ENCODE measurements around the gene MED15.
"Not testable (repeated sequence)": the region's sequence is repeated elsewhere in the genome, so short reads cannot be mapped to it uniquely, and the experiment has no call there.

Gene MED15

DNA sequence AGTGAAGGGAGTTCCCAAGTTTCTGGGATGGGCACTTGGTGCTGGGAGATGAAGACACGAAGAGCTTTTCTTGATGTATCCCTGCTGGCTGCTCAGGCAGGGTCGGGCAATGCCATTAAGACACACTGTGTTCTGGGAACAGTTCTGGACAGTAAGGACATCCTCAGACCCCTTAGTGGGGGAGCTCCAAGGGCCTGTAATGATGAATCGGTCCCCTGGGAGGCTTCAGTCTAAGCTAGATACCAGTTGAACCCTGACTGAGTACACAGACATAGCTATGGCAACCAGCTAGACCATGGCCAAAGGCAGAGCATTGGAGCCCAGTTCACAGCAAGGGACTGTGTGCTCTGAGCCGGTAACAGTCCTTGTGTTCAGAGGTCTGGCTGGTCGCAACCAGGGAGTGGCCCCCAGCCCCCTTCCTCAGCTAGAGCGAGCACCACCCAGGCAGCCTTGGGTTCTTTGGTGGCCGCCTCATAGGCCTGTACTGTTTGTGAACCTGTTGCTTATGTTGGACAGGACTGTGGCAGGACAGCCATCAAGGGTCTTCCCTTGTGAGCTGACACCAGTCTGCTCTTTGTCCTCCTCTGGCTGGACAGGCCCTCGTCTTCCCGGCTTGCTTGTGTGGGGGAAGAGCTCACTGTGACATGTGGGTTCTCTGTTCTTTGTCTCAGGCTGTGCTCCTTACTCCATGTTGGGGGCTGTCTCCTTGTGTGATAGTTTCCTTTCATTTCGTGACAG, 25.0 kb downstream of the MED15 start:
- DNase-seq (ENCODE audit: low spot score), result no peak

DNA sequence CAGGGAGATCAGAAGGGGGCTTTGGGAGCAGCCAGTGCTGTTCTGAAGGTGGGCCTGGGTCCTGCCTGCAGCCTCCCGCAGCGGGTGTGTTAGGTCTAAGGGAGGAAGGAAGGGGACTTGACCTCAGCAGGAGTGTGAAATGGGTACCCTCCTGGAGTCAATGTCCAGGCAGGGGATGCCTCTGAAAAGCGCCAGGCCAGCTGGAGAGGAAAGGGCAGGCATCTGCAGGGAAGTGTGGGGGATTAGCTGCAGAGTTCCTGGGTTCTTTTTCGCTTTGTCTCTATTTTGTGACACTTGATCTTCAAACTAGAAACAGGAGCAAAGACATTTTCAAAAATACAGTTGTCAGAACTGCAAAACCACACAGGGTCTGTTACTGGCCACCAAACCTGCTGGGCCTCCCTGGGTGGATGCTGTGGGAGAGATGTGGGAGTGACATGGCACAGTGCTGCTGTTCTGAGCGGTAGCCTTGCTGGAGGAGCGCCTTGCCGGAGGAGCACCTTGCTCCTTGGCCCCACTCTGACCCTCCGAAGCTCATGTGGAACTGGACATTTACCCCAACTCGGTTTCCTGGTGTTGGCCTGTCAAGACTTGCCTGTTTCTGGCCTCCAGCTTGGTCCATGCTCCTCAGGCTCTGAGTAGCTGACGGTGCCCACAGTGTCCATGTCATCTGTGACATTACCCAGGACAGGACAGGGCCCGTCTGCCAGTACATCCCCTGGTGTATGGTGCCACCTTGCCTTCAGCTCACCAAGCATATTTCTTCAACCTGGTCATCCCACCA, 25.9 kb downstream of the MED15 start:
- DNase-seq (ENCODE audit: low spot score), result no peak

- DNase-seq (ENCODE audit: low spot score), result no peak
Observed at GRCh38 chr22:20533879-20534265, 26.5 kb downstream of the MED15 start.

DNA sequence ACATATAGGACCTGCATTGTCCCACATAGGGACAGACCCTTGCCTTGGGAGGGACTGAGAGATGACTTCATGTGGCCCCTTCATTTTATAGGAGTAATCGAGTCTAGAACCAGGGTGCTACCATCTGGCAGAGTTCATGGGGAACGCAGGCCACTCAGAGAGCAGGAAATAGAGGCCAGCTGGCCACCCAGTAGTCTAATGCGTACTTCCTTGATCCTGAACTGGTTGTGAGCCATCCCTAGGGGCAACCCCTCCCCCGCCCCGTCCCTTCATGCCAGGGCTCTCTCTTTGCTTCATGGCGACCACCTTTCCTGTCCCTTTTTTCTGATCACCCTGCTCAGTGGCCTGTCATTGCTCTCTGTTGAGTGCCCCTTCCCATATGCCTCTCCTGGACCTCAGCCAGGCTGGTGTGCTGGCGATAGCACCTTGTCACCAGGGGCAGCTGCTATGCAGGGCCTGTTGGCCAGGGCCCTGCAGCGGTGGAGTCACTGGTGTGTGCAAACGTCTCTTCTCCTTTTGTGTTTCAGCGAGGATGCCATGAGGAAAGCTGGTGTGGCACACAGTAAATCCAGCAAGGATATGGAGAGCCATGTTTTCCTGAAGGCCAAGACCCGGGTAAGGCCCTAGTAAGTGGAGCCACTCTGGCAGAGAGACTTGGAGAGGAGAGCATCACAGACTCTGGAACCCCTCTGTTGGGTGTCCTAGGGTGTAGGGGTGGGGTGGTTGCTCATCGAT, 29.3 kb downstream of the MED15 start:
- DNase-seq (ENCODE audit: low spot score), result no peak

DNA sequence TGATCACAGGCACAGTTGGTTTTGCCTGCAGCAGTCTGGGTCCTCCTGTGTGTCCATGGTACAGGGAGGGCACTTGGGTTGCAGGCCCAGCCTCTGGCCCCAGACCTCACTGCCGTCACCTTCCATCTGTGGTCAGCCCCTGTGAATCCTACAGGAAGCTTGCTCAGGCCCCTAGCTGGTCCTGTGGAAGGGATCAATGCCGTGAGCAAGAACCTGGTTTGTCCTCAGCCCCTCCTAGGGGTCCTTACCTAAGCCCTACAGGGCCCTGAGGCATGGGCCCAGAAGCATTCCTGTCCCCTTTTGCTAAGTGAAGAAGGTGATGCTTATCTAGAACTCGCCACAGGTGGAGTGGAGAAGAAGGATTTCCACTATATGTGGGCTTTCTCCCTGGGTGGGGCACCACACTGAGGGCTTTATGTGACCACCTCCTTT, 29.9 kb downstream of the MED15 start:
- DNase-seq (ENCODE audit: low spot score), result no peak

DNA sequence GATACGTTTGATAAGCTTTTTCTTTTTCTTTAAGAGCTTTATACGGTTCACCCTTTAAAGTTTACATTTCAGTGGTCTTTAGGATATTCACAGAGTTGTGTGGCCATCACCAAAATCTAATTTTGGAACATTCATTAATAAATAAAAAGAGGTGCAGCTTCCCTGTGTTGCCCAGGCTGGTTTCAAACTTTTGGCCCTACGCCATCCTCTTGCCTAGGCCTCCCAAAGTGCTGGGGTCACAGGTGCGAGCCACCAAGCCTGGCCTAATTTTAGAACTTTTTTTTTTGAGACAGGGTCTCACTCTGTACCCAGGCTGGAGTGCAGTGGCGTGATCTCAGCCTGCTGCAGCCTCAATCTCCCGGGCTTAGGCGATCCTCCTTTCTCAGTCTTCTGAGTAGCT, 30.6 kb downstream of the MED15 start:
- DNase-seq (ENCODE audit: low spot score), result no peak

- not testable (repeated sequence) for DNase-seq (ENCODE audit: low spot score)
Observed at GRCh38 chr22:20538875-20539274, 31.5 kb downstream of the MED15 start.

DNA sequence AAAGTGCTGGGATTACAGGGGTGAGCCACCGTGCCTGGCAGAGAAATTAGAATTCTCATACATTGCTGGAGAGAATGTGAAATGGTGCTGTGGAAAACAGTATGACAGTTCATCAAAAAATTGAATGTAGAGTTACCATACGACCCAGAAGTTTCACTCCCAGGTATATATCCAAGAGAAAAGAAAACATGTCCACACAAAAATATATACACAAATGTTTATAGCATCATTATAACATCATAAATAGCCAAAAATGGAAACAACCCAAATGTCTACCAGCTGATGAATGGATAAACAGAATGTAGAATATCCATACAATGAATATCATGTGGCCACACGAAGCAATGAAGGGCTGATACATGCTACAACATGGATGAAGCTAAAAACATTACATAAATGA, 34.6 kb downstream of the MED15 start:
- no peak for DNase-seq (ENCODE audit: low spot score)

GRCh38 chr22:20542736-20543135, 35.3 kb downstream of the MED15 start:
- DNase-seq (ENCODE audit: low spot score), result no peak

DNA sequence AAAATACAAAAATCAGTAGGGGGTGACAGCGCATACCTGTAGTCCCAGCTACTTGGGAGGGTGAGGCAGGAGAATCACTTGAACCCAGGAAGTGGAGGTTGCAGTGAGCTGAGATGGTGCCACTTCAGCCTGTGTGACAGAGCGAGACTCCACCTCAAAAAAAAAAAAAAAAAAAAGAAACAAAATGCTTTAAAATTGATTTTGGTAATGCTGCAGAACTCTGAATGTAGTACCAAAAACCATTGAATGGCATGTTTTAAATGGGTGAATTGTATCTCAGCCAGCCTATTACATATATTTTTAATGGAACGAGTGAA, 37.9 kb downstream of the MED15 start:
- not testable (repeated sequence) for DNase-seq (ENCODE audit: low spot score)

- DNase-seq (ENCODE audit: low spot score), result no peak
Observed at GRCh38 chr22:20545681-20546521, 38.5 kb downstream of the MED15 start.

DNA sequence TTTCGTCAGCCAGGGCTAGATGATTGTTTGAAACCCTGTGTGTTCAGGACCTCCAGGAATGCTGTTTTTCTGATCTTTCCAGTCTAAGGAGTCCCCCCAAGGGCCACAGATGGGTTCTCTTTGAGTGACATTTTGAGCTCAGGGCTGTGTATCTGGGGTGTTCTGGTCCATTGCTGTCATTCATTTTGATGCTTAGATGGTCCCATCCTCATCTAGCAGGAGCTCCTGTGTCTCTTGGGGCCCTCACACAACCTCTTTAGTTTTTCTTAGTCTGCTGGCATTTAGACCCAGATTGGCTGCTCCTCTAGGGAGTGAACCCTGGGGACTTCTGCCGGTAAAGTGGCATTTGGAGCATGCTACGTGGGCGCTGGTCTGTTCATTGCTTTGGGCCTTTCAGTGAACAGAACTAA, 39.1 kb downstream of the MED15 start:
- DNase-seq (ENCODE audit: low spot score), result no peak

- no peak for DNase-seq (ENCODE audit: low spot score)
Observed at GRCh38 chr22:20547029-20547428, 39.6 kb downstream of the MED15 start.

- no peak for DNase-seq (ENCODE audit: low spot score)
Observed at GRCh38 chr22:20548806-20549205, 41.4 kb downstream of the MED15 start.

DNA sequence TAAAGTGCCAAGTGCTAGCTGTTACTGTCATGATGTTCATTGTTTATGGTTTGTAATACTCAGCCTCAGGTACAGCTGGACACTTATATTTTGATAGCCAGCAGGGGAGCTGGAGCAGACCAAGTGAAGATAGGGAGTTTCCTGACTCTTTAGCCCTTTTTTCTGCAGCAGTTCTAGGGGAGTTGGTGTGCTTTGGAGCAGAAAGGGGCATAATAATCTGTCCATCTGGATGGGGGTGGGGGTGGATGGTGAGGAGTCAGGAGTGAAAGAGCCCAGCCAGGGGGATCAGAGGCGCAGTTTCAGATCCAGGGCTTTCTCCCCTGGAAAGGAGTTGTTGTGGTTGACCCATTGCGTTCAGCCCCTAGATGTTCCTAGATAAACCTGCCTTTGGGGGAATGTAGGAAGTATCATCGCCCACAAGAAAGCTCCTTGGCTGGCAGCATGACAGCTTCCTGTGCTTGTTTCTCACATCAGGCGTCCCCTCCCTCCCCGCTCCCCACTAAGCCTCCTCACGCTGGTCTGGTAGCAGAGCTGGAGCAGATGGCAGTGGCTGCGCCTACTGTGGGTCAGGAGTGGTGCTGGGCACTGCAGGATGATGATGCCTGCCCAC, 41.9 kb downstream of the MED15 start:
- no peak for DNase-seq (ENCODE audit: low spot score)

DNA sequence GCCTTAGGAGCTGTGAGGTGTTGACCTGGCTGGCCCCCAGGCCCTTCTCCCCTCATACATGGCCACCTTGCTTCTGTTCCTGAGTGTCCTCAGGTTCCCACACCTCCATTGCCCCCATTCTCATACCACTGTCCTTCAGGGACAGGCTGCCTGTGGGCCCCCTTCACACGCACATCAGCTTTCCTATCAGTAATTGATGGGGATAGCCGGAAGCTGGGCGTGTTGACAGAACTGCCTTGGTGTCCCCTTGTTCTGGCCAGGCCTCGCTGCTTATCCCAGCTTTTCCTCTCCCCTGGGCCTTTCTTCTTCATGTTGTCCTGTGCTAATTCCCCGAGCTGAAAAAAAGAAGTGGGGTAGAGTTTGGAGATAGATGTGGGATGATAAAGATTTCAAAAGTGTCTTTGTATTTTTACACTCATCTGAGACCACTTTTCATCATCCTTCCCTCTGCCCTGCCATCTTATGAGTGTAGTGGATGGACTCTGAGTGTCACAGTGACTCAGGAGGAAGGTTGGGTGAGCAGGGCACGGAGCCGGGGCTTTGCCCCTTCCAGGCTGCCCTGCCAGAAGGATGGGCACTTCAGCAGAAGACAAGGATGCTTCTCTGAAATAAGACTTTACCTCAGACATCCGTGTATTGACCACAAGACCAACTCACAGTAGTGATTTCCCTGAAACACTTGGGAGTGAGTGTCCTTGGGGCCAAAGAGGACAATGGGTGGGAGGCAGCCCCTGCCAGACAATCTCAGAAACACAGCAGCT, 42.8 kb downstream of the MED15 start:
- DNase-seq (ENCODE audit: low spot score), result no peak

DNA sequence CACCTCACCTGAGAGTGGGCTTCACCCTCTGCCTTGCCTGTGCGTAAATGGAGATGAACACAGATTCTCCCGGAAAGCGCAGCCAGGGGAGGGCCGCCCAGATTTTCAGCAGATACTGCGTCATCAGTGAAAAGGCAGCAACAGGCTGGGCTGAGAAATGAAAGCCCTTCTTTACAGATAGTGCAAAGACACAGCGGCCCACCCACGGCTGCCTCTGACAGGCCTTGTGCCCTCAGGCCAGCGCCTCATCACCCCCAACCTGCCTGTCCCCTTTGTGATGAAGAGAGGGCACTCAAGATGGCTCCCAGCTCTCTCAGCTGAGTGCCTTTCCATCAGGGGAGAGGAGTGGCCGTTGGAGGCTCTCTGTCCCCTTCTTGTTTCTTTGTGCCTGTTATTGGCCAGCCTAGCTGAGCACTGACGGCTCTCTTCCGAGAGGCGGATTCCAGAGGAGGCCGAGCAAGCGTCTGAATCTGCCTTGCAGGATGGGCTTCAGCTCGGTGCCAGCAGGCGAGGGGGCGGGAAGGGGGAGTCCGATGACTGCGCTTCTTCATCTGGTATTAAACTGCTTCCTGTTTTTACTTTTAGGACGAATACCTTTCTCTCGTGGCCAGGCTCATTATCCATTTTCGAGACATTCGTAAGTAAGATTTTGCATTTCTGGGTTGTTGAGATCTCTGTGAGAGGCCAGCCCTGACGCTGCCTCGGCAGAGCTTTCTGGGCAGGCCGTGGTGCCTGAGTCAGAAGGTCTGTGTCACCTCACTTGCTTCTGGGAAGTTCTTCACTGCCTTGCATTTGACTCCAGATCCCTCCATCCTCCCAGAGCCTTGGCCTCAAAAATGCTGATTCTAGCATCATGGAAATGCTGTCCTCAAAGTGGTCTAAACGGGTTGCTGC, 43.7 kb downstream of the MED15 start:
- DNase-seq (ENCODE audit: low spot score), result peak; percentile 78

GRCh38 chr22:20551805-20552442, 44.5 kb downstream of the MED15 start:
- DNase-seq (ENCODE audit: low spot score), result no peak
